ENCODE measurements around the gene KSR2.

Gene KSR2

DNA sequence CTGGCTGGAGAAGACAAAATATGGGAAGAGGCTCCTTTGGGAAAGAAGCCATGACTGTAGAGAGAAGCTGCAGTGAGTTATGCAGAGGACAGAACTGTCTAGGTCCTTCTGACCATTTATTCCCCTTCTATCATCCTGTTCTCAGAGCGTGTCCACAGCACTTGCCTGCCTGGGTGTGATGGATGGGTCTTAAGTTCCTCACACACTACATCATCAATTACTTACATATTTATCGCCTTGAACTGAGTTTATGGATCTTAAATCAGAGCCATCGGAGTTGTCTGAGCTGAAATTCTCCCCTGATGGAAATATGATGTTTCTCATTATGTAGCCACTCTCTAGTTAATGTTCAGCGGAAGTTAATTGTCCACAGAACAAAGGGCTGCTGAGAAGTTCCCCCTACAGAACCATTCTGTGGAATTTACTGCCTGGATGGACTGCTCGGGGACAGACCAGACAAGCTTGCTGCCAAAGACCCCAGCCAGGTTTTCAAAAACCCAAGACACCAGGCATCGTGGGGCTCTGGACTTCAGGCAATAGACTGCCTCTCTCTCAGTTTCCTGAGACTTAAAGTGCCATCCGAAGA lies 374.9 kb downstream of the KSR2 start:
- Histone ChIP-seq H3K36me3 (ENCODE audit: control insufficient read depth, insufficient read depth, low read length) (no peaks in the 10 kb centered on the region), H3K4me3 (ENCODE audit: insufficient read depth, low read depth, low read length) (no peak overlapping the region), H3K9me3 (ENCODE audit: control insufficient read depth, low read length) (no peaks in the 10 kb centered on the region), H3K27me3 (ENCODE audit: control insufficient read depth, insufficient read depth, low read length, poor library complexity, severe bottlenecking) (no peaks in the 10 kb centered on the region), H3K27ac (ENCODE audit: insufficient read depth, low read depth, low read length, poor library complexity, severe bottlenecking) (no peak overlapping the region), H3K4me1 (ENCODE audit: control insufficient read depth, insufficient read depth, low read length) (no peaks in the 10 kb centered on the region)
- WGBS, 2 experiments = 85 to 88% methylated on average over 7 of the region's 7 CpGs

DNA sequence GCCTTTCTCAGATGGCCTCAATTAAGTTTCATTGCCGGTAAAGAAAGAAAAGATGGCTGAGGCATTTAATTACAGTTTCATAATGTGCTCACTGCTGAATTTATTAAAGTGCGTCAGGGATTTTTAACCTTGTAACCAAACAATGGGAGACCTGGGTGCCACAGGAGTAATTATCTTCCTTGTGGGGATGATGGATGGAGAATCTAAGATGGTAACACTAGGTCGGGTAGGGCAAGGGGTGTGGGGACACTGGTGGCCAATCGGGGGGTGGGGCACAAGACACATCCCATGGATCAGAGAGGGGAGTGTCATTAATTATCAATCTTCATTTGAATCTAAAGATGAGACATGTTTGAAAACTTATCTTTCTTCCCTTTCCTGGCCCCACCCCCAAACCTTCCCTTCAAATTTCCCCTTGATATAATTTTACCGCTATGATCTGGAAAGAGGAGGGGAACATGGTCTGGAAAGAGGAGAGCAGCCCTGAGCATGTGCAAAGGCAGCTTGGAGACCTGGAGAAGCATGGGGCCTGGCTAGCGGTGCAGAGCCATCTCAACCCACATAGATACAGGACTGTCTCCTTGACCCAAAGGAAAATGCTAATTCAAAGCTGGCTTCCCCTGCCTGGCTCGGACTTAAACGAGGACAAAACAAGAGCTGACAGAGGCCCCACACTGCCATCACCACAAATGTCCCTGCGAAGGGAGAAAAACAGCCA lies 376.0 kb downstream of the KSR2 start:
- H3K27me3 ChIP-seq (ENCODE audit: control insufficient read depth, insufficient read depth, low read length, poor library complexity, severe bottlenecking) = no peaks in the 10 kb centered on the region
- H3K4me3 ChIP-seq (ENCODE audit: insufficient read depth, low read depth, low read length) = no peak overlapping the region
- no peaks in the 10 kb centered on the region for H3K9me3 ChIP-seq (ENCODE audit: control insufficient read depth, low read length)
- 66 to 73% methylated on average over 9 of the region's 9 CpGs for WGBS, 2 experiments
- no peak overlapping the region for H3K27ac ChIP-seq (ENCODE audit: insufficient read depth, low read depth, low read length, poor library complexity, severe bottlenecking)
- H3K36me3 ChIP-seq (ENCODE audit: control insufficient read depth, insufficient read depth, low read length) = no peaks in the 10 kb centered on the region
- H3K4me1 ChIP-seq (ENCODE audit: control insufficient read depth, insufficient read depth, low read length) = no peaks in the 10 kb centered on the region

DNA sequence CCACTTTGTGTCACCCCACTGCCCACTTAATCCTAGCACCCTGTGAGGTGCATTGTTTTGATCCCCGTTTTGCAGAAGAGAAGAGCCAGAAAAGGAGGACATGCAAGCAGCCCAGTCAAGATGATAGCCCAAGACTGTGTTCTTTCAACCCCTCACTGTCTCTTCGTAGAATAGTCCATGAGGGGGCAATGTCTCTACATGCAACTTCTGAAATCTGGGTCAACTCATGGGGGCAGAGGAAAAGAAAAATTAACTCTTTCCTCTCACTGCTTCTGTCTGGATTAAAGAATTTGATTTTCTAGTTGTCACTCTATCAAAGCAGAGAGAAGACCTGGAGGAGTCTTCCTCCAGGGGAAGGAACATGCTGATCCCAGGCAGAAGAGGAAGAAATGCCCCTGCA lies 377.8 kb downstream of the KSR2 start:
- WGBS, 2 experiments = 64 to 67% methylated on average over 2 of the region's 2 CpGs
- H3K36me3 ChIP-seq (ENCODE audit: control insufficient read depth, insufficient read depth, low read length) = no peaks in the 10 kb centered on the region

DNA sequence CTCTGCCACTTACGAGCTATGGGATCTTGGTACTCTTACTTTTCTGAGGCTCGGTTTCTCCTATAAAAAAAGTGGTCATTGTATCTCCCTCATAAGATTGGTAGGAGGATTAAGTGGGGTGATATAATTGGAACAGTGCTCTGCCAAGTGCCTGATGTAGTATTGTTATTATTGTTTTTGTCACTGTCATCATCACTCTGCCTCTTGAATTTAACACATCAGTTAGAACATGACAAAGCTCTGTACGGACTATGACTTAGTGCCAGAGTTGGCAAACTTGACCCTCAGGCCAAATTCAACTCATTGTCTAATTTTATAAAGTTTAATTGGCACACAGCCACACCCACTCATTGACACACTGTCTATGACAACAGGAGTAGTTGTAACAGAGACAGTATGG lies 378.4 kb downstream of the KSR2 start:
- Histone ChIP-seq H3K27ac (ENCODE audit: insufficient read depth, low read depth, low read length, poor library complexity, severe bottlenecking) (no peak overlapping the region), H3K4me1 (ENCODE audit: control insufficient read depth, insufficient read depth, low read length) (no peaks in the 10 kb centered on the region), H3K36me3 (ENCODE audit: control insufficient read depth, insufficient read depth, low read length) (no peaks in the 10 kb centered on the region), H3K4me3 (ENCODE audit: insufficient read depth, low read depth, low read length) (no peak overlapping the region), H3K27me3 (ENCODE audit: control insufficient read depth, insufficient read depth, low read length, poor library complexity, severe bottlenecking) (no peaks in the 10 kb centered on the region), H3K9me3 (ENCODE audit: control insufficient read depth, low read length) (no peaks in the 10 kb centered on the region)
- 89 to 92% methylated on average over 3 of the region's 3 CpGs for WGBS, 2 experiments

More for the DNA sequence above, 377.8 kb downstream of the KSR2 start:
- H3K27me3 ChIP-seq (ENCODE audit: control insufficient read depth, insufficient read depth, low read length, poor library complexity, severe bottlenecking) = no peaks in the 10 kb centered on the region
- H3K4me1 ChIP-seq (ENCODE audit: control insufficient read depth, insufficient read depth, low read length) = no peaks in the 10 kb centered on the region
- H3K27ac ChIP-seq (ENCODE audit: insufficient read depth, low read depth, low read length, poor library complexity, severe bottlenecking) = no peak overlapping the region
- no peak overlapping the region for H3K4me3 ChIP-seq (ENCODE audit: insufficient read depth, low read depth, low read length)
- no peaks in the 10 kb centered on the region for H3K9me3 ChIP-seq (ENCODE audit: control insufficient read depth, low read length)

DNA sequence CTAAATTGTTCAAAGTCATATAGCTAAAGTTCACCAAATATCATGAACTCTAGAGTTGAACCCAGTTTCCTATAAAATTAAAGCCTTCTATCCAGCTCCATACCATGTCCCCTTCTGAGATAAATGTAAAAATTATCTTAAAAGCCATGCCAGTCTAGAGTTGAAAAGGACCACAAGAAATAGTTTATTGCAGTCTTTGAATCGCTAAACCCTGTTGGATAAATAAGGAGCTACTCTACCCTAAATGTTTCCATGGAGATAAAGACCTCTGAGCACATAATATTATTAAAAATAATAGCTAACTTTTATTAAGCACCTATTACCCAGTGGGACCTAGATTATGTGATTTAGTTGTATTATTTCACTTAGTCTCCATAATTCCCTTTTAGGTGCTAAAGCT lies 379.8 kb downstream of the KSR2 start:
- H3K9me3 ChIP-seq (ENCODE audit: control insufficient read depth, low read length) = no peaks in the 10 kb centered on the region
- no peak overlapping the region for H3K4me3 ChIP-seq (ENCODE audit: insufficient read depth, low read depth, low read length)
- no peaks in the 10 kb centered on the region for H3K36me3 ChIP-seq (ENCODE audit: control insufficient read depth, insufficient read depth, low read length)
- H3K27ac ChIP-seq (ENCODE audit: insufficient read depth, low read depth, low read length, poor library complexity, severe bottlenecking) = no peak overlapping the region
- H3K4me1 ChIP-seq (ENCODE audit: control insufficient read depth, insufficient read depth, low read length) = no peaks in the 10 kb centered on the region
- H3K27me3 ChIP-seq (ENCODE audit: control insufficient read depth, insufficient read depth, low read length, poor library complexity, severe bottlenecking) = no peaks in the 10 kb centered on the region
- 100% methylated on average over 1 of the region's 1 CpG for WGBS, 2 experiments

DNA sequence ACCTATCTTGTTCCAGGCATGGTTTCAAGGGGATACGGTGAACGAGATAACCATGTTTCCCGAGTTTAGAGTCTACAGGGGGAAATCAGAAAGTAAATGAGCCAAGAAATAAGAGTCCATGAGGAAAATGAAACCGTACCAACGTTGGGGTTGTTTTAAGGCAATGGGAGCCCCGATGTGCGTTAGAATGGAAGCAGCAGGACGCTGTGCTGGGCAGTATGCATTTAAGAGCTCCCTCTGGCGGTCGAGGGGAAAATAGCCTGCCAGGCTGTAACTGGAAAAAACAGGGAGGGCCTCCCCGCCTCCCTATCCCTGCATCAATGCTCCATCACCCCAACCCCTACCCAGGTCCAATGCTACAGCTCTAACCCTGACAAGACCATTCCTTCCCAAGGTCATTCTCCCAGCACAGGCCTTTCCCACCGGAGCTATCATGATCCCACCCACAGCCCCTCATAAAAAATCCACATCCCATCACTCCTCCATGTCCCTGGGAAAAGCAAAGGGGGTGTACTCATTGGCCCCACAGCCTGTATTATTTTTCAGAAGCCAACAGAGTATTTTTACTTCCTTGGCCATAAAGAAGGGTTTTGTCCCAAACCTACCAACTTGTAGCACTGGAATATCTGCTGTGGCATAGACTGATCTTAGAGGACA lies 381.0 kb downstream of the KSR2 start:
- H3K27ac ChIP-seq (ENCODE audit: insufficient read depth, low read depth, low read length, poor library complexity, severe bottlenecking) = no peak overlapping the region
- H3K9me3 ChIP-seq (ENCODE audit: control insufficient read depth, low read length) = no peaks in the 10 kb centered on the region
- H3K27me3 ChIP-seq (ENCODE audit: control insufficient read depth, insufficient read depth, low read length, poor library complexity, severe bottlenecking) = peaks cover 3% of the 10 kb centered on the region
- no peaks in the 10 kb centered on the region for H3K36me3 ChIP-seq (ENCODE audit: control insufficient read depth, insufficient read depth, low read length)
- H3K4me3 ChIP-seq (ENCODE audit: insufficient read depth, low read depth, low read length) = no peak overlapping the region
- WGBS, 2 experiments = 29 to 30% methylated on average over 12 of the region's 12 CpGs
- no peaks in the 10 kb centered on the region for H3K4me1 ChIP-seq (ENCODE audit: control insufficient read depth, insufficient read depth, low read length)

DNA sequence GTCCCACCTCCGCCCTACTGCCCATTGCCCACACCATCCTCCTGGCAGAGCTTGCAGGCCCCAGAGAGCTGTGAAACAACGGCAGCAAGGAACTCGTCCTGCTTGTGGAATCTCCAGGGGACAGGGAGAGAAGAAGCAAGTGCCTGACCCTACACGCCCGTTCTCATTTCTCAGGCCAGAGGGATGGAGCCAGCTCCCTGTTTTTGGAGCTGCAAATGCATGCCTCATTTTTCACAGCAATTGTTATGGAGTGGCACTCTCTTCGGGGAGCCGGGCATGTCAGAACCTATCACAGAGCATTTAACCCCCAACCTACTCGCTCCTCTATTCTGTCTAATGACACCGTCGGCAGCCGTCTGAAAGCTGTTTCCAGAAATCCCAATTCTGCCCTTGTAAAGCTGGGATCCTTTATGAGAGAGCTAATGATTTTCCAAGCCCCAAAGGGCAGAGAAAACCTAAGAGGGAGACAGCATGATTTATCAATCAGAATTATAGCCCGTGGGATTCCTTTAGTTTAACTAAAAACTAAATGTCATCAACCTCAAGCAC lies 385.0 kb downstream of the KSR2 start:
- Histone ChIP-seq H3K4me3 (ENCODE audit: insufficient read depth, low read depth, low read length) (no peak overlapping the region), H3K9me3 (ENCODE audit: control insufficient read depth, low read length) (no peaks in the 10 kb centered on the region), H3K36me3 (ENCODE audit: control insufficient read depth, insufficient read depth, low read length) (no peaks in the 10 kb centered on the region), H3K4me1 (ENCODE audit: control insufficient read depth, insufficient read depth, low read length) (peaks cover 9% of the 10 kb centered on the region), H3K27me3 (ENCODE audit: control insufficient read depth, insufficient read depth, low read length, poor library complexity, severe bottlenecking) (peaks cover 3% of the 10 kb centered on the region), H3K27ac (ENCODE audit: insufficient read depth, low read depth, low read length, poor library complexity, severe bottlenecking) (no peak overlapping the region)
- 29 to 40% methylated on average over 11 to 12 of the region's 12 CpGs for WGBS, 2 experiments

DNA sequence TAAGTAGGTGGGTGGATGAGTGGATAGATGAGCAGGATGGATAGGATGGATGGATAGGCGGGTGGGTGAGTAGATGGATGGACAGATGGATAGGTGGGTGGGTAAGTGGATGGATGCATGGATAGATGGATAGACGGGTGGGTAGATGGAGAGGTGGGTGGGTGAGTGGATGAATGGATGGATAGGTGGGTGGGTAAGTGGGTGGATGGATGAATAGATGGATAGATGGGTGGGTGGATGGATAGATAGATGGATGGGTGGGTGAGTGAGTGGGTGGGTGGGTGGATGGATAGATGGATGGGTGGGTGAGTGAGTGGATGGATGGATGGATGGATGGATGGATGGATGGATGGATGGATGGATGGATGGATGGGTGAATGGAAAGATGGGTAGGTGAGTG lies 385.7 kb downstream of the KSR2 start:
- WGBS, 2 experiments = 95 to 96% methylated on average over 2 of the region's 2 CpGs
- H3K27me3 ChIP-seq (ENCODE audit: control insufficient read depth, insufficient read depth, low read length, poor library complexity, severe bottlenecking) = peaks cover 3% of the 10 kb centered on the region

DNA sequence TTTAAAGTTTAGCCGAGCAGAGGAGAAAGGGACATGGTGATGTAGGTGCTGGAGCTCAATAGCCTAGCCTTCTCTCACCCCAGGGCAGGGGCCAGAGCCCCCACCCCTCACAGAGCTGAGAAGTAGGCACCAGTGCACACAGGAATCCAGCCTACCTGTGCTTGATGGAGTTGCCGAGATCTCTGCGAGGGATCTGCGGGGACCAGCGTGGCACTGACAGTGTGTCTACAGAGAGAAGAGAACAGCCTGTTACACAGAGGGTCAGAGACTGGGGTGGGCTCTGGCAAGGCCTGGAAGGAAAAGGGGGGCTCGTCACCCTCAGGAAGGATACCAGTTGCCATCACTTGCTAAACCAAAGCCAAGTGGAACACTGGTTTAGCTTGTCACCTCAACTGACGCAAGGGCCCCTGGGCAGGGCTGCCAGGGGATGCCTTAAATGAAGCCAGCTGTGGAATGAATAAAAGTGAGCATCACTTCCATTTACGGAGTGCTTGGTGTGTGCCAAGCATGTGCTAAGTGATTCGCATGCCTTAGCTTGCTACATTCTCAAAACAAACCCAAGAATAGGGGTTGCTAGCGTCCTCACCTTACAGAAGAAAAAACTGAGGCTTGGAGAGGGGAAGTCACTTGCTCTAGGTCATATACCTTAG lies 386.5 kb downstream of the KSR2 start:
- peaks cover 9% of the 10 kb centered on the region for H3K4me1 ChIP-seq (ENCODE audit: control insufficient read depth, insufficient read depth, low read length)
- H3K9me3 ChIP-seq (ENCODE audit: control insufficient read depth, low read length) = no peaks in the 10 kb centered on the region
- H3K27ac ChIP-seq (ENCODE audit: insufficient read depth, low read depth, low read length, poor library complexity, severe bottlenecking) = no peak overlapping the region
- H3K36me3 ChIP-seq (ENCODE audit: control insufficient read depth, insufficient read depth, low read length) = no peaks in the 10 kb centered on the region
- 93% methylated on average over 10 of the region's 10 CpGs for WGBS, 2 experiments
- H3K4me3 ChIP-seq (ENCODE audit: insufficient read depth, low read depth, low read length) = no peak overlapping the region
- peaks cover 3% of the 10 kb centered on the region for H3K27me3 ChIP-seq (ENCODE audit: control insufficient read depth, insufficient read depth, low read length, poor library complexity, severe bottlenecking)

More for the DNA sequence above, 385.7 kb downstream of the KSR2 start:
- Histone ChIP-seq H3K4me1 (ENCODE audit: control insufficient read depth, insufficient read depth, low read length) (peaks cover 9% of the 10 kb centered on the region), H3K4me3 (ENCODE audit: insufficient read depth, low read depth, low read length) (no peak overlapping the region), H3K27ac (ENCODE audit: insufficient read depth, low read depth, low read length, poor library complexity, severe bottlenecking) (no peak overlapping the region), H3K9me3 (ENCODE audit: control insufficient read depth, low read length) (no peaks in the 10 kb centered on the region), H3K36me3 (ENCODE audit: control insufficient read depth, insufficient read depth, low read length) (no peaks in the 10 kb centered on the region)

DNA sequence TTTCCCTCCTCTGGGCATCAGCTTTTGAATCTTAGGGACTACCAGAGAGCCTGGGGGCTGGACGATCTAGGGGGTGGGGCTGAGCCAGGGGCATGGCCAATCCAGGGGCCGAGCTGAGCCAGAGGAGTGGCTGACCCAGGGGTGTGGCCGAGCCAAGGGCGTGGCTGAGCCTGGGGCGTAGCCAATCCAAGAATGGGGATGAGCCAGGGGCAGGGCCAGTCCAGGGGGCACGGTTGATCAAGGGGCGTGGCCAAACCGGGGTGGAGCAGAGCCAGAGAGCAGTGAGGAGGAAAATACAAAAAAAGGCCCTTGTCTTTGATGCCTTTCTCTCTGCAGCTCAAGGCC lies 388.1 kb downstream of the KSR2 start:
- Histone ChIP-seq H3K4me3 (ENCODE audit: insufficient read depth, low read depth, low read length) (no peak overlapping the region), H3K36me3 (ENCODE audit: control insufficient read depth, insufficient read depth, low read length) (no peaks in the 10 kb centered on the region), H3K27me3 (ENCODE audit: control insufficient read depth, insufficient read depth, low read length, poor library complexity, severe bottlenecking) (peaks cover 3% of the 10 kb centered on the region), H3K4me1 (ENCODE audit: control insufficient read depth, insufficient read depth, low read length) (peaks cover 9% of the 10 kb centered on the region), H3K27ac (ENCODE audit: insufficient read depth, low read depth, low read length, poor library complexity, severe bottlenecking) (no peak overlapping the region), H3K9me3 (ENCODE audit: control insufficient read depth, low read length) (no peaks in the 10 kb centered on the region)
- 30 to 32% methylated on average over 8 of the region's 8 CpGs for WGBS, 2 experiments

Measured in ectodermal cell (in vitro differentiated cells).